GM21515 (cell line): ENCODE results near the gene STOML1.

ENCODE experiments used
- ATAC-seq: cut with Tn5 transposase; IDR thresholded peaks from one replicate; pipeline ENCODE4 v1.9.1; 2021; ENCODE audit not compliant: unreplicated experiment

The STOML1 gene

GRCh38 chr15:73935547-73935946, 56.5 kb downstream of the STOML1 start:
- ATAC-seq = no peak

DNA sequence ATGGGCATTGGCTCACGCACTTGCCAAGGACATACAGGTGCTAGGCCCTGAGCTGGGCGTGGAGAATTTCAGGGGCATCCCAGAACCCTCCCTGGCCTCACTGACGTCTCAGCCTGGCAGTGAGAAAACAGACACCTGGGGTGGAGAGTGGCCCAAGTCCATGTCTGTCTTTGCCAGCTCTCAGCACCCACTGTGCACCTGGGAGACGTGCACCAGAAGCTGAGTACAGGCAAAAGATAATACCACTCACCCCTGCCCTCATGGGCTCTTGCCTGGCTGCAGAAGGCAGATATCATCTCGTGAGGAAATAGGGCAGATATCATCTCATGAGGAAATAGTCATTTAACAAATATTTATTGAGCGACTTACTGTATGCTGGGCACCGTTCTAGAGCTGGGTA, 57.8 kb downstream of the STOML1 start:
- no peak for ATAC-seq

DNA sequence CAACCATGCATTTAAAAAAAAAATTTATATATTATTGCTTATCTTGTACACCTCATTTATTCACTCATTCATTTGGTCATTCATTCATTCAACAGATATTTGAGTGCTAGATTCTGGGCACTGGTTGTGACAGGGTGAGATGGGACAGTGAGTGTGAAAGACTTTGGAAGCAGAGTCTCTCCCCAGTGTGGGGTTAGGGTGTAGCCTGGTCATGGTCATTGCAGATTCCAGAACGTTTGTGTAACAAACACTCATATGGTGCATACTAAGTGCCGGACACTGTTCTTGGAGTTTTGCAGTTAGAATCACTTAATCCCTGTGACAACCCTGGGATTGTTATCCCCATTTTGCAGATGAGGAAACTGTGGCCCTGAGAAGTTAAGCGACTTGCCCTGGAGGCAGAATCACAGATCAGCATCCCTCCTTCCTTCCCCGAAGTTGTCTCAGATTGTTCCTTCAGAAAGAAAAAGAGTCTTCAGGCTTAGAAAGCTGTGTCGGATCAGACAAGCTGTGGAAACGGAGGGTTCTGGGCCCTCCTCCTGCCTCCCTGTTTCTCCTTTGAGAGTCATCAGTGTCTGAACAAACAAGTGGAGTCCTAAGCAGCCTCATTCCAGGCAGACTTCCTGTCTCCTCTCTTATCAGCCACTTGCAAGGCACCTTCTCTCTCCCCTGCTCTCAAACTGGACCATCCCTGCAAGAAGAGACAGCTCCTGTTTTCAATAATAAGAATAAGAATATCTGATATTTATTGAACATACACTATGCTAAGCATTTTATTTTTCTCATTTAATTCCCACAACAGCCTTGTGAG, 59.5 kb downstream of the STOML1 start:
- no peak for ATAC-seq

- no peak for ATAC-seq
Measured at GRCh38 chr15:73931441-73931840, 60.7 kb downstream of the STOML1 start.

DNA sequence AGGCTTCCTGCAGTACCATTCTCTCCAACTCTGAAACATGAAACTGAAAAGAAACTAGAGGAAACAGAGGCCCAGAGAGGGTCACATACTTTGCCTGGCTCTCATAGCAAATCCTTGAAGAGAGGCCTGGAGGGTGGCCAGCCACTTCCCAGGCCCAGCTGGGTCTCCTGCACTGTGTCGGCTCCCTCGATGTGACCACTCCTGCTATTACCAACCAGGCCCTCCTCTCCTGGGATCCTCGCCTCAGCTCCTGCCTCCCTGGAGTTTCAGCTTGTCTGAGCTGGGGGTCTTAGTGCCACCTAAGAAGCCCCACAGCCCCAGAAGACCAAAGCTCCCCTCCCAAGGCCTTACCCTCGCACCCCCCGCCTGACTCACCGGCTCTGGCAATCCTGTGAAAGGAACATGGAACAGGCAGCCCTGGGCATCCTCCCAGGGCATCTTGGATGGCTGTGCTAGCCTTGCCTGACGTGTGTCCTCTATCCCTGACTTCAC, 61.3 kb downstream of the STOML1 start:
- no peak for ATAC-seq

- no peak for ATAC-seq
Measured at GRCh38 chr15:73930371-73930770, 61.7 kb downstream of the STOML1 start.

DNA sequence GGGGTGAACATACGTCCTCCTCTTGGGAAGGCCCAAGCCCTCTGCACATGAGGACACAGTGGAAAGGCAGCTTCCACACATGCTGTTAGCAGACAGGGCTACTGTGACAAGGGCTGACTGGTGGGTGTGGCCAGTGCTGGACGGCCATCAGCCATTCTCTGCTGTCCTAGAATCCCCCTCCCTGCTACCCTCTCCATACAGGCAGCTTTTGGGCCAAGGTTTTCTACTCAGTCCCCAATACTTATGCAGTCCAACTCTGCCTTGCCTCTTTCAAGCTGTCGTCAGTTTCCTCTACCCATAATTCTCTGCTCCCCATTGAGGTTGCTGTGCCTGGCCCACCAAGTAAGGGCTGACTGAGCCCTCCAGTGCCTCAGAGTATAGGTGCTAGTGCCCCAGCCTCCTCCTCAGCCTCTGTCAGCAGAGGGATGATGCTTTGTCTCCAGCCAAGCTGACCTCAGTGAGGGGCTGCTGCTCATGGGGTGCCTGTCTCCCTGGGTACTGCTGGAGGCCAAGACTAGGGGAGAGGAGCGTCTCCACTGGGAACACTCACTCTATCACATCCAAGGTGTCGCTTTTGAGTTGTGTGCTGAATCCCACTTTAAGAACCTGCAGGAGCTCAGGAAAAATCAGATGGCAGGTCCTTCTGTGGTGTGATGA, 63.0 kb downstream of the STOML1 start:
- no peak for ATAC-seq
